ENCODE measurements around the gene SSH2.
A peak's percentile ranks its signal among the peaks of the same experiment; 100 is the strongest.
"Not testable (repeated sequence)": the region's sequence is repeated elsewhere in the genome, so short reads cannot be mapped to it uniquely, and the experiment has no call there.

Gene SSH2

DNA sequence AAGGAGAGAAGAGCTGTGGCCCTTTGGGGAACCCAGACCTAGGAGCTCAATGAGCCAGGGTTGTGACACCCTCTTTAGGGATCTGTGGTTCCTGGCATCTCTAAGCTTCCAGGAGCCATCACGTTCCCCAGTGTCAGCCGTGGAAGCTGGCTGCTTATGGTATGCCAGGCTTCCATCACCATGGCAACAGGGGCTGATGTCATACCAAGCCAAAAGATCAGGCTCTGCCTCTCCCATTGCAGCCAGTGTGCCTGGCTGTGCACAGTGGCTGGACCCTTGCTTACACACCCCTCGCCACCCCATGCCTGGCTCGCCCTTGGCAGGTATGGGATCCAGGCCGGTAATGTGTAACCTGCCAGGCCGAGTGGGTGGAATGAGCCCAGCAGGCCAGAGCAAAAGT lies 91.1 kb downstream of the SSH2 start:
- DNase-seq (ENCODE audit: low spot score) = peak; percentile 32

DNA sequence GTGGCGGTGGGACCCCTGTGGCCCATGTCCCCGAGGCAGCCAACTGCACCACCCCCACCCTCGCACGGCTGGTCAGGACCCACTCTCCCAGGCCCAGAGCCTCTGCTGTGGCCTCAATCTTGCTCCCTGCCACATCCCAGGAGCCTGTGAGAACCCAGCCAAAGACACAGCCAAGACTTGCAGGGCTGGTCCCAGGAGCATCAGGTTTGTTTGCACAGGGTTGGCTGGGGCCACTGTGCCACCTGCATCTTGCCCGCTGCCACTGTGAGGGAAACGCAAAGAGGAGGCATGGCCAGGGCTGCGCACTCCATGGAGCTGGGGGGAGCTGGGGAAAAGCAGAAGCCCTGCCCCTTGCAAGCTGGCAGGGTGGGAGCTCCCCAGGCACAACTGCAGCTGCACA lies 92.5 kb downstream of the SSH2 start:
- no peak for DNase-seq (ENCODE audit: low spot score)

DNA sequence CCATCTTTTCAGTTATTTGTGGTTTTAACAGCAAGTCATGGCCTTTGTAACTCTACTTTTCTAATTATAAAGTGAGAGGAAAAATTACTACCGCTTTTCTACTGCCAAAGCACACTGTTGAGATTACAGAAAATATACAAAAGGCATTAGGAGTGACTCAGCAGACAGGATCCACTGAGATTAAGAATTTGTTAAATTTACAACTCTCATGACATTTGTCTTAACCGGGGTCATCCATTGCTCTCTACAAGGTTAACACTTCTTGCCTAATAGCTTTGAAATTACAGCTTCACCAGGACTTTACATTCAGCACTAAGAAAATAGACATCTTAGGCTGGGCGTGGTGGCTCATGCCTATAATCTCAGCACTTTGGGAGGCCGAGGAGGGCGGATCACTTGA lies 93.4 kb downstream of the SSH2 start:
- DNase-seq (ENCODE audit: low spot score) = no peak

DNA sequence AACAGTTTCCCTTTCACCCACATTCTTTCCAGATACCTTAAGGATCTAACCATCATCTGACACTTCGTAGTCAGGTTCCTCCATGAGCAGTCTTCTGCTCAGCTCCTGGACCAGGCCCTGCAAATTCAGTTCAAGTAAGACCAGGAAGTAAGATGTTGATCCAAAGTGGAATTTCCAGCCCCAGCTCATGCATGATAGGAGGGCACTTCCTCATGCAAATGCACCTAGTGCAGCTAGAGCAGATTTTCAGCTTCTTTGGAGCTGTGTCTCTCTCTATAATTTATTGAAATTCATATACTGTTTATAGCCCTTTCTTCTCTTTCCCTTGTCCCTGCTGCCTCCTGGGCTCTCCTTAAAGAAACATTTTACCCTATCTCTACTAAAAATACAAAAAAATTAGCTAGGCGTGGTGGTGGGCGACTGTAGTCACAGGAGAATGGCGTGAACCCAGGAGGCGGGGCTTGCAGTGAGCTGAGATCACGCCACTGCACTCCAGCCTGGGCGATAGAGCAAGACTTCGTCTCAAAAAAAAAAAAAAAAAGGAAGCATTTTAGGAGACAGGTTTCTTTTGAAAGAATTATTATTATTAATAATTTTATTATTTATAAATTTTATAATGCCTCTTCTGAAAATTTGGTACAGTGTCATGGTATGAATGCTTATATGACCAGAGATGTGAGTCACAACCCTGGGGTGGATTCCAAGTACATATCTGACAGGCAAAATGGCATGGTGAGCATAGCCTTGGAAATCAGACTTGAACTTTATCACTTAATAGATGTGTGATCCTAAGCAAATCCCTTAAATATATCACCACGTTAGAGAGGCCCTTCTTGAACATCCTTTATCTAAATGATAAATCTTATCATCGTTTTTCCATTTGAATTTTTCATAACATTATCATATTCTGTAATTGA lies 94.3 kb downstream of the SSH2 start:
- no peak for DNase-seq (ENCODE audit: low spot score)

DNA sequence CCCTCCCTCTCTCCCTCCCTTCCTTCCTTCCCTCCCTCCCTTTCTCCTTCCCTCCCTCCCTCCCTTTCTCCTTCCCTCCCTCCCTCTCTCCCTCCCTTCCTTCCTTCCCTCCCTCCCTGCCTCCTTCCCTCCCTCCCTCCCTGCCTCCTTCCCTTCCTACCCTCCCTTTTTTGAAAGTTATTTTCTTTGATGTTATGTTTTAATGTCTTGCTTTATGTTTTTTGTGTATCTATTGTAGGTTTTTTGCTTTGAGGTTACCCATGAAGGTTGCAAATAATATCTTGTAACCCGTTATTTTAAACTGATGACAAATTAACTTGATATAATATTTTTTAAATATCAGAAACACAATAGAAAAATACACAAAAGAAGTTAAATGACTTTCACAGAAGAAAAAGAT lies 96.2 kb downstream of the SSH2 start:
- no peak for DNase-seq (ENCODE audit: low spot score)

DNA sequence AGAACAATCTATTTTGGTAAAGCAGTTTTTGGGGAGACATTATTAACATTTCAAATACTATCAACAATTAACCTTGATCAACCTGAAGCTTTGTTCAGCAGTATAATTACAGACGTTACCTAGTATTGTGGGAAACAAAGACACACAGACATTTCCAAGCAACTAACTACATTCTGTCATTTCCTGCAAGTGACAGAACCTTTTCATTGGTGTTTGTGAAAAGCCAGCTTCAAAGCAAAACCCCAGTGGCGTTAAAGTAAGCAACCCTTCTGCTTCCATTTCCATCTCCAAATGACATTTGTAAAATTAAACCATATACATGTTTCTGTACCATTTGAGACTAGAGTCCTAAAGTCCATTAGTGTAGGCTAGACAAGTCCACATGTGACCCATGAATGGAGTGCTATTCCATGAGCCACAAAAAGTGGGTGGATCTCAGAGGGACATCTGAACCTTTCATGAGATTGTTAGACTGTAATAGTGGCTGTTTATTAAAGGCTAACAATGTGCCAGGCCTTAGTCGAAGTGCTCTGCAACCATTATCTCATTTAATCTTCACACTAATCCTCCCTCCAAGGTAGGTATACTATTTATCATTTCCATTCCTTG lies 101.2 kb downstream of the SSH2 start:
- DNase-seq (ENCODE audit: low spot score) = no peak

DNA sequence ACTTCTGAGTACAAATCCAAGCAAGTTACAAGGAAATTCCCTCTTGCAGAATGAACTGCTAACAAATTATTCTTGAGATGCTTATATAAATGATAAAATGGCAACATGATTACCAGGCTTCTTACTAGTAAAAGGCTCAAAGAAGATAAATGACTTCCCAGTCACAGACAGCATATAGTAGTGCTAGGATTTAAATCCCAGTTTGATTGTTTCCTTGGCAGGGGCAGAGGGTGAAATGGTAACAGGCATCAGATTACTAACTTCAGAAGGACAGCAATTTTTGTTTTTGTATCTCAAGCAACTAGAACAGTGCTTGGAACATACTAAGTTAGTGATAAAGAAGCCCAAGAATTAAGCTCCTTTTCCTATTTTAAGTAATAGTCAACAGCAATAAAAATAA lies 102.8 kb downstream of the SSH2 start:
- no peak for DNase-seq (ENCODE audit: low spot score)

DNA sequence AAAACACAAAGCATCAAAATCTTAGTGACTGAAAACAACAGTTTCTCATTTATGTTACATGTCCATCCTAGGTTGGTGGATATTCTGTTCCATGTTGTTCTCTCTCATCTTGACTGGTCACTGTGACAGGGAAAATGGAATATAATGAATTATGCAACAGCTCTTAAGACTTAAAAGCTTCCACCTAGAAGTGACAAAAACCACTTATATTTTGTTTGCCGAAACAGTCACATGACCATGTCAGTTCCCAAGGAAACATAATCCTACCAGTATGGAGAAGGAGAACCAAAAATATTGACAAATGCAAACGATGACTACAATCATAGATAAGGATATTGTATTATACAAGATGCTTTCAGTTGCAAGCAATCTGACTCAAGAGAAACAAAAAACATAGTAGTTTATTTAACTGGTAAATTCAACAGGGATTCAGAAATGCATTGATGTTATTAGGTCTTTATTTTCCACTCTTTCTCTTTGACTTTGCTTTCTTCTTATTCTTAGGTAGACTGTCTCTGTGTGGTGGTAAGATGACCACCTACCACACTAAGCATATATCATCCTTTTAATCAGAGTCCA lies 103.8 kb downstream of the SSH2 start:
- no peak for DNase-seq (ENCODE audit: low spot score)

DNA sequence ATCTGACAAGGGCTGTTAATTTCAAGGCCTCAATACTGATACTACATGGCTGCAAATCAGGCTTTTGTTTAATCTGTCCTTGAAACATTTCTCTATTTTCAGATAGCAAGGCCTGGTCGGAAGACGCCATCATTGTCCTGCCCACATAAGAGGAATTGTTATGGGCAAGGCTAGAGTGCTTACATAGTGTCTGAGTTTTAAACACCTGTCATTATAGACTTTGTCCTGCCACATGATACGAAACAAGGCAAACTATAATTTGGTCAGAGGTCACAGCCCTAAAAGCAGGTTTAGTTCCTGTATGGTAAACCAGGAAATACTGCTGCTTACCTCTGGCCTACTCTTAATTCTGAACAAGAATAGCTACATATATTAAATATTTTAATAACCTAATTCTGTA lies 104.4 kb downstream of the SSH2 start:
- DNase-seq (ENCODE audit: low spot score) = no peak

DNA sequence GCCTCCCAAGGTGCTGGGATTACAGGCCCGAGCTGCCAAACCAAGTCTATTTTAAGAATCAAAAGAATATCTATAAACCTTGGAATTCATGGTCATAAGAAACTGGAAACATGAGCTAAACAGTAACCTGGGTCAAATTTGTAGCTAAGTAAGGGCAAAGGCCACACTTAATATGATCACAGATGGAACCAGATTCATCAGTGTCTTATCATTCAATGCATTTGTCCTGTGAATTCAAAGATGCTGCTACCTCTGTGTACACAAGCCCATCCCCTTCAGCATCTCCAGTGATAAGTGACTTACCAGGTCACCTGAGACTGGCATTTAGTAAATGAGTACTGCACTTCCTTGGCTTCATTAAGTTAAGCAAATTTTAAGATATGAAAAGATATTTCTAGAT lies 108.1 kb downstream of the SSH2 start:
- no peak for DNase-seq (ENCODE audit: low spot score)

DNA sequence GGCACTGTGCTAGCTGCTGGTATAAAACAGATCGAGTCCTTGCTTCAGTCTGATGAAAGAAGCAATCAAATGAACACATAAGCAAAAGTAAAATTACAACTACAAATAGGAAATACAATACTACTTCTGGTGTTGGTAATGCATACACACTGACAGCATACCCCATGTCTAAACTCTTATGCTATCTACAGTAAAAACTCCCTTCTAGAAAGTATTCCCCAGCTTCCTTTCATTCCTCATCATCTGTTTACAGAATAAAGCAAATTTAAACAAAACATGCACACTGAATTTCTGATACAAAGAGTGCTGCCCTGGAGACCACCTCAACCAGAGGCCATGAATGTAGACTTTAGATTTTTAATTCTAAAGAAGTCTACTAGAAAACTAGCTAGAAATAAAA lies 109.6 kb downstream of the SSH2 start:
- DNase-seq (ENCODE audit: low spot score) = no peak

DNA sequence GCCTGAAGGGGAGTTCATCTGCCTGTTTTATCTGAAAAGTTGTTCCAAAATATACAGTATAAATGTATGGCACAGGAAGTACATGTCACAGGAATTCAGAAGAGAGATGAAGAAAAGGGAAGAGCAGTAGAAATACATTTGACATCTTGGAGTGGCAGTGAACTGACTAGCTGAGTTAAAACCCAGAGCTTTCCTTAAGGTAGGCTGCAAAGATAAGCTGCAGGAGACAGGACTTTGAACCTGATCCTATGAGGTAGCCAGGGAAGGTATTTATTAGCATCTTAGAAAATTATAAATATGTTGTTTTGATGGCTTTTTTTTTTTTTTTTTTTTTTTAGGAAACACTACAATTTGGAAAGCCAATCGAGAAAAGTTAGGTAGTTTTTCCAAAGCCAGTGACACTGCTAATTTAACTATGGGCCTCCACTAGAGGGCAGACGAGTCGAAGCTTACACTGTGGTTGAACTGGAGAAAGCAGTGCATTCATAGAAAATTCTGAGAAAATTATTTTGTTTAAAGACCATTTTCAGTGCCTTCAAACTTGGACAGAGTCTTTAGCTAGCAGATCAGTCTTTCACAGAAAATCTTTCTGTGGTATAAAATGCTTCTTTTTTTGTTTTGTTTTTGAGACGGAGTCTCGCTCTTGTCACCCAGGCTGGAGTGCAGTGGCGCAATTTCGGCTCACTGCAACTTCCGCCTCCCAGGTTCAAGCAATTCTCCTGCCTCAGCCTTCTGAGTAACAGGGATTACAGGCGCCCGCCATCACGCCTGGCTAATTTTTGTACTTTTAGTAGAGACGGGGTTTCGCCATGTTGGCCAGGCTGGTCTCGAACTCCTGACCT lies 122.3 kb downstream of the SSH2 start:
- DNase-seq (ENCODE audit: low spot score) = peak; percentile 47

DNA sequence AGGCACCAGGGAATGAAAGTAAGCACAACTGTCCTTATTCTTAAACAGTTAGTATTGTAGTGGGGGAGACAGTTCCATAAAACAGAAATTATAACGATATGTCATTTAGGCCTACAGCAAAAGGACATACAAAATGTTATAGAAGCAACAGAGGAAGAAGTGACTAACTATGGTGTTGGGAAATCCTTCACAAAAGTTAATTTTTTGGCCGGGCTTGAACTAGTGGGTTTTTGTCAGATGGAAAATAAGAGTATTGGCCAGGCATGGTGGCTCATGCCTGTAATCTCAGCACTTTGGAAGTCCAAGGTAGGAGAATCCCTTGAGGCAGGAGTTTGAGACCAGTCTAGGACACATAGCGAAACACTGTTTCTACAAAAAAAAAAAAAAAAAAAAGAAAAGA lies 127.8 kb downstream of the SSH2 start:
- DNase-seq (ENCODE audit: low spot score) = no peak

DNA sequence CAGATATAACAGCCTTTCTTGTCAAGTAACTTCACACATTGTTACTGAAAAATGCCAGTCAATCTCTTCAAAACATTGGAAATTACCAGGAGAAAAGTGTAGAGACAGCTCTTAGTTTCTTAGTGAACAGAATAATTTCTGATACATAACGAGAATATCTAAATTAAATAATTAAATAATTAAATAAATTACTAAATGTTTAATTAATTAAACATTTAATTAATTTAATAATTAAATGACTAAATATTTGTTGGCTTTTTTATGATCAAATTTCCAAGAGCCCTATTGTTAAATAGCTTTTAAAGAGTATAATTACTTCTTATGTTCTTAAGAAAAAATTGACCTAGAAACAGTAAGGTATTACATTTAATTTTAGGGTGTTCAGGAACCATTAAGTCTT lies 129.6 kb downstream of the SSH2 start:
- DNase-seq (ENCODE audit: low spot score) = no peak

DNA sequence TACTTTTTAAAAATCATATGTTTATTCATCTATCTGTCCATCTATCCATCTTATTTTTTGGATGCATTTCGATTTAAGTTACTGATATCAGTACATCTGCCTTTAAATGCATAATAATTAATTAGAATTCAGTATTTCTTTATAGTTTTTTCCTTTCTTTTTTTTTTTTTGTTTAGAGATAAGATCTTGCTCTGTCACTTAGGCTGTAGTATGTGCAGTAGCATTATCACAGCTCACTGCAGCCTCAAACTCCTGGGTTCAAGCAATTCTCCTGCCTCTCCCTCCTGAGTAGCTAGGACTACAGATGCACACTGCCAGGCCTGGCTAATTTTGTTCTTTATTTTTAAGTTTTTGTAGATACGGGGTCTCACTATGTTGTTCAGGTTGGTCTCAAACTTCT lies 133.4 kb downstream of the SSH2 start:
- DNase-seq (ENCODE audit: low spot score) = no peak

DNA sequence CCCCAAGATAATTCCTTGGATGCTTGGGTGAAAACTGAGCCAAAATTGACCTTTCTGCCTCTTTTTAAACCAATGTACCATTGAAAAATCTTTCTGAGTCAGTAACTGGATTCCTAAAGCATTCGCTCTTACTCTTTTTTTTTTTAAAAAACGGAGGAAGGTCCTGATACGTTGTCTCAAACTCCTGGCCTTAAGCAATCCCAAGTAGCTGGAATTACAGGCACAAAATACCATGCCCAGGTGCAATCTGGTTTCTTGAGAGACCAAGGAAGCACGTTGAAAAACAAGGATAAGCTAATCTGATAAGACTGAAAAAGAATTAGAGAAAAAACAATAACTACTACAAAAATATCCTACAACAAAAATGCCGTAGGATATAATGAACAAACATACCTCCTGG lies 136.5 kb downstream of the SSH2 start:
- no peak for DNase-seq (ENCODE audit: low spot score)

DNA sequence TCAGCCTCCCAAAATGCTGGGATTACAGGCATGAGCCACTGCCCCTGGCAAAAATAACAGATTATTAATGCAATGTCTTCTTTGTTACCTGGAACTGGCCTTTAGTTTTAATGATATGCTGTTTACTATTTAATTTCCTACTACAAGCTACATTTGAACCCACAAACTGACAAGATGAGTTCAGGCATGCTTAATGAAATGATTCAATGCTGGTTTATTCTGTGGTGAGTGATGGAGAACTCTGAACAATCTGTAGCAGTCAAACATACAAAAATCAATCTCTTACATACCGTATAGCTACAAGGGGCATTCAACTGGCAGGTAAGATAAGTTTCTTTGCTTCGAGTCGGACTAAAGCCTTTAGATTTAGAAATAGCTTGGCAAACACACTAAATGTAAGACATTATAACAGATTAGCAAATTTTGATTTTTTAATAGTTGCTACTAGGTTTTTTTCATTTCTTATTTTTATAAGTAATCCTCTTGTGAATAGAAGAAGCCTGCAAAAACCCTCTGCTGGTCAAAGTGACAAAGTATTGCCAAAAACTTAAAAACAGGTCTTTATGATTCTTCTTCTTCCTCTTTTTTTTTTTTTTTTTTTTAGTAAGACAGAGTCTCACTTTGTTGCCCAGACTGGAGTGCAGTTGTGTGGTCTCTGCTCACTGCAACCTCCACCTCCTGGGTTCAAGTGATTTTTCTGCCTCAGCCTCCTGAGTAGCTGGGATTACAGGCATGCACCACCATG lies 138.5 kb downstream of the SSH2 start:
- no peak for DNase-seq (ENCODE audit: low spot score)

DNA sequence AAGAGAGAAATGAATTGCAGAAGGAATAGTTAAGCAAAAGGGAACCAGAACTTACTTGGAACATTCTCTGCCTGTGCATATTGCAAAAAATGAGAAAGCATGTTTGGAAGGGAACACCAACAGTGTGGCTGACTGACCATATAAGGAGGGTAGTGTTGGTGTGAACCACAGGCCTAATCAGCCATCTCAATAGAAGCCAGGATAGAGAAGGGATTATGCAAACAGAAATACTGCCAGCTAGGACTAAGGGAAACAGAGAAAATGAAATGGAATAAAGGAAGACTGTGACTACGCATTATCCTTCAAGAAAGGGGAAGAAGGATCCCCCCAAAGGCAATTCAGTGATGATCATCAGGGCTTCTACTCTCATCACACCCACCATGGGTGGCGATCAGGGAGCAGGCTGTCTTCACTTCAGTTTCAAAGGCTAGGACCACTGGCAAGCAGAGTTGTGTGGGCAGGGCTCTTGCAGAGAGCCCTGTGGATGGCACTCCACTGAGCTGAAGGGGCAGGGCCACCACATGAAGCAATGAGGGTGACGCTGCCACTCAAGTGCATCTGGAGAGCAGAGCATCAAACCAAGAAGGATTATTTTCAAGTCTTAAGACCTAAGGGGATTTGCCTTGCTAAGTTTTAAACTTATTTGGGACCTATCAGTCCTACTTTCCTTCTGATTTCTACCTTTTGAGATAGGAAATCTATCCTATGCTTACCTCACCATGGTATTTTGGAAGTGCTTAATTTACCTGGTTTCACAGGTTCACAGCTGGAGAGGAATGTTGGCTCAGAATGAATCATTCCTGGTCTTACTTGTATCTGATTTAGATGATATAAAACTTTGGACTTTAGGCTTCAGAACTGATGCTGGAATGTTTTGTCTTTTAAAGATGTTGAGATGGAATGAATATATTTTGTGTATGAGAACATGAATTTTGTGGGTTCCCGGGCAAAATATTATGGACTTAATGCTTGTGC lies 140.5 kb downstream of the SSH2 start:
- DNase-seq (ENCODE audit: low spot score) = no peak

DNA sequence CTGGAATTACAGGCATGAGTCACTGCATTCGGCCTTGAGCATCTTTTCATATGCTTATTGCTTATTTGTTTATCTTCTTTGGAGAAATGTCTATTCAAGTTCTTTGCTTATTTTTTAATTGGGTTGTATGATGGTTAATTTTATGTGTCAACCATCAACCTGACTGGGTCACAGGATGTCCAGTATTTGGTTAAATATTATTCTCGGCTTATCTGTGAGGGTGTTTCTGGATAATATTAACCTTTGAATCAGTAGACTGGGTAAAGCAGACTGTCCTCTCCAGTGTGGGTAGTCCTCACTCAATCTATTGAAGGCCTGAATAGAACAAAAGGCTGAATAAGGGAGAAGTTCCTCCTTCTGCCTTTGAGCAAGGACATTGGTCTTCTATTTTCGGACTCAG lies 142.0 kb downstream of the SSH2 start:
- no peak for DNase-seq (ENCODE audit: low spot score)

DNA sequence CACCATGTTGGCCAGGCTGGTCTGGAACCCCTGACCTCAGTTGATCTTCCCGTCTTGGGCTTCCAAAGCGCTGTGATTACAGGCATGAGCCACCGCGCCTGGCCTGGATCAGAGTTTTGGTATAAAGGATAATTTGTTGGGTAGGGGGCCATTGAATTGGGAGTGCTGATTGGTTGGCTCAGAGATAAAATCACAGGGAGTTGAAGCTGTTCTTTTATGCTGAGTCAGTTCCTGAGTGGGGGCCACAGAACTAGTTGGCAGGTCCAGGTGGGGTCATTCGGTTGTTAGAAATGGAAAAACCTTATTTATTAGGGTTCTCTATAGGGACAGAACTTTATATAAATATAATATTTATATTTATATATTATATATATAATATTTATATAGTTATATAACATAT lies 147.1 kb downstream of the SSH2 start:
- DNase-seq (ENCODE audit: low spot score) = no peak

DNA sequence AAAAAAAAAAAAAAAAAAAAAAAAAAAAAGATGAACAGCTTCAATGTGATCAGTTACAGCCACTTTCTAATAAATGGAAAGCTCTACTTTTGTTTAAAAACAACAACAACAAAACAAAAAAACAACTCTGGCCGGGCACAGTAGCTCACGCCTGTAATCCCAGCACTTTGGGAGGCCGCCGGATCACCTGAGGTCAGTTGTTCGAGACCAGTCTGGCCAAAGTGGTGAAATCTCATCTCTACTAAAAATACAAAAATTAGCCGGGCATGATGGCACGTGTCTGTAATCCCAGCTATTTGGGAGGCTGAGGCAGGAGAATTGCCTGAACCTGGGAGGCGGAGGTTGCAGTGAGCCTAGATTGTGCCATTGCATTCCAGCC lies 150.2 kb downstream of the SSH2 start:
- not testable (repeated sequence) for DNase-seq (ENCODE audit: low spot score)
